IPS DF 6.9 (cell line): Measurements from ENCODE around the gene ARPC3.
"Not testable (repeated sequence)": the region's sequence is repeated elsewhere in the genome, so short reads cannot be mapped to it uniquely, and the experiment has no call there.

ENCODE experiments used
- DNase-seq: peaks from one replicate; pipeline ENCODE4 v3.0.0-alpha.2; 2013; ENCODE audit warnings: low read depth, low spot score
- H3K27ac ChIP-seq: one replicate; pipeline ENCODE4 v1.5.1; 2013; ENCODE audit warnings: low read length, control low read depth
- H3K27me3 ChIP-seq: 2 replicates; pipeline ENCODE4 v1.6.1; 2013; ENCODE audit warnings: mild to moderate bottlenecking, low read length; ENCODE audit not compliant: control insufficient read depth, insufficient read depth
- H3K36me3 ChIP-seq: 2 replicates; pipeline ENCODE4 v1.6.1; 2013; ENCODE audit warnings: low read length; ENCODE audit not compliant: control insufficient read depth, insufficient read depth
- H3K4me1 ChIP-seq: 2 replicates; pipeline ENCODE4 v1.6.1; 2013; ENCODE audit warnings: low read length; ENCODE audit not compliant: control insufficient read depth, insufficient read depth
- H3K4me3 ChIP-seq: 2 replicates; pipeline ENCODE4 v1.5.1; 2013; ENCODE audit warnings: mild to moderate bottlenecking, low read length
- H3K9me3 ChIP-seq: 2 replicates; pipeline ENCODE4 v1.6.1; 2013; ENCODE audit warnings: low read length, inconsistent platforms; ENCODE audit not compliant: control insufficient read depth, insufficient read depth
- WGBS: extraction: QIAGEN DNeasy Blood & Tissue Kit; methylation state at CpG from one replicate; pipeline ENCODE4 v1.1.7; 2013; ENCODE audit warnings: mixed read lengths, missing lambda C conversion rate; ENCODE audit not compliant: insufficient read length, insufficient coverage; 5-methylcytosine and 5-hydroxymethylcytosine counted together

The ARPC3 gene

DNA sequence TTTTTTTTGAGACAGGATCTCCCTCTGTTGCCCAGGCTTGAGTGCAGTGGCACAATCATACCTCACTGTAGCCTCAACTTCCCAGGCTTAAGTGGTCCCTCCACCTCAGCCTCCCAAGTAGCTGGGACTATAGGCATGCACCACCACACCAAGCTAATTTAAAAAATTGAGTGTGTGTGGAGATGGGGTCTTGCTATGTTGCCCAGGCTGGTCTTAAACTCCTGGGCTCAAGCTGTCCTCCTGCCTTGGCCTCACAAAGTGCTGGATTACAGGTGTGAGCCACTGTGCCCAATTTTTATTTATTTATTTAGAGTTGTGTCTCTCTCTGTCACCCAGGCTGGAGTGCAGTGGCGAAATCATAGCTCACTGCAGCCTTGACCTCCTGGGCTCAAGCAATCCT, 29.5 kb downstream of the ARPC3 start:
- no CpG with 5 or more reads among the region's 1 CpG for WGBS
- not testable (repeated sequence) for H3K27ac ChIP-seq, H3K9me3 ChIP-seq, H3K36me3 ChIP-seq, H3K27me3 ChIP-seq, H3K4me1 ChIP-seq, DNase-seq, H3K4me3 ChIP-seq

DNA sequence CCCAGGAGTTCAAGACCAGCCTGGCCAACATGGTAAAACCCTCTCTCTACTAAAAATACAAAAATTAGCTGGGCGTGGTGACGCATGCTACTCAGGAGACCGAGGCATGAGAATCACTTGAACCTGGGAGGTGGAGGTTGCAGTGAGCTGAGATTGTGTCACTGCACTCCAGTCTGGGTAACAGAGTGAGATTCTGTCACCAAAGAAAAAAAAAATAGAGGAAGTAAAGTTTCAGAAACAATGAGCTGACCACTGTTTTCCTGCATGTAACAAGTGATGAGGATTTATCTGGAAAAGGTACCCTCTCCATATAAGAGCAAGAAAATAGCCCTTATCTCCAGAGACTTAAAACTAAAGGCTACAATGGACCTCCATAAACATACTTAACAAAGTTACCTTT, 33.0 kb downstream of the ARPC3 start:
- not testable (repeated sequence) for H3K27ac ChIP-seq, H3K9me3 ChIP-seq, H3K4me1 ChIP-seq, H3K27me3 ChIP-seq, H3K4me3 ChIP-seq, DNase-seq, H3K36me3 ChIP-seq
- no CpG with 5 or more reads among the region's 3 CpGs for WGBS

DNA sequence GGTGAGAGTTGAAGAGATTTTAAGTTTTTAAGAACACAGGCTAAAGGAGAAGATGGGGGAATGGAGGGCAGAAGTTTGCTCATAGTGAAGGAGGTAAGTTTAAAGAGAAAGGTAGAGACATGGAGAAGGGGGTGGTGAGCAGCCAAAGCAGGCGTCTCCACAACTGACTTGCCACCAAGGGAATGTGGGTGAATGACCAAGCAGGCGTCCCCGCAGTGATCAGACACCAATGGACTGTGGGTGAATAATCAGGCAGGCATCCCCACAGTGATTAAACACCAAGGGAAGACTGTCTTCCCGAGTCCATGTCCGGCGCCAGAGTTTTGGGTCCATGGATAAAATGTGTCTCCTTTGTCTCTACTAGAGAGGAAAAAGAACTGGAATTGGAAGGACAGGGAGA, 40.1 kb downstream of the ARPC3 start:
- no CpG with 5 or more reads among the region's 6 CpGs for WGBS
- H3K4me1 ChIP-seq, DNase-seq, H3K9me3 ChIP-seq, H3K27ac ChIP-seq, H3K36me3 ChIP-seq, H3K4me3 ChIP-seq, H3K27me3 ChIP-seq: not testable (repeated sequence)

DNA sequence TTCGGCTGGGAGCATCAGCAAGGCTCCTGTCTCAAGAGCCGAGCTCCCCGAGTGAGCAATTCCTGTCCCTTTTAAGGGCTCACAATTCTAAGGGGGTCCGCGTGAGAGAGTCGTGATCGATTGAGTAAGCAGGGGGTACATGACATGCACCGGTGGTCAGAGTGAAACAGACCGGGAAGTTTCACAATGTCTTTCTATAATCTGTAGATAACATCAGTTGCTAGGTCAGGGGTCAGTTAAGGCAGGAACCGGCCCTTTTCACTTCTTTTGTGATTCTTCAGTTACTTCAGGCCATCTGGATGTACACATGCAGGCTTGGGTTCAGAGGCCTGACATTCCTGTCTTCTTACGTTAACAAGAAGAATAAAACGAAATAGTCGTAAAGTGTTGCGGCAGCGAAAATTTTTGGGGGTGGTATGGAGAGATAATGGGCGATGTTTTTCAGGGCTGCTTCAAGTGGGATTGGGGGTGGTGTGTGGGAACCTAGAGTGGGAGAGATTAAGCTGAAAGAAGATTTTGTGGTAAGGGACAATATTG, 44.9 kb downstream of the ARPC3 start:
- H3K4me3 ChIP-seq, H3K27me3 ChIP-seq, H3K9me3 ChIP-seq, H3K36me3 ChIP-seq, DNase-seq, H3K4me1 ChIP-seq, H3K27ac ChIP-seq: not testable (repeated sequence)
- 100% methylated on average over 5 of the region's 16 CpGs for WGBS

DNA sequence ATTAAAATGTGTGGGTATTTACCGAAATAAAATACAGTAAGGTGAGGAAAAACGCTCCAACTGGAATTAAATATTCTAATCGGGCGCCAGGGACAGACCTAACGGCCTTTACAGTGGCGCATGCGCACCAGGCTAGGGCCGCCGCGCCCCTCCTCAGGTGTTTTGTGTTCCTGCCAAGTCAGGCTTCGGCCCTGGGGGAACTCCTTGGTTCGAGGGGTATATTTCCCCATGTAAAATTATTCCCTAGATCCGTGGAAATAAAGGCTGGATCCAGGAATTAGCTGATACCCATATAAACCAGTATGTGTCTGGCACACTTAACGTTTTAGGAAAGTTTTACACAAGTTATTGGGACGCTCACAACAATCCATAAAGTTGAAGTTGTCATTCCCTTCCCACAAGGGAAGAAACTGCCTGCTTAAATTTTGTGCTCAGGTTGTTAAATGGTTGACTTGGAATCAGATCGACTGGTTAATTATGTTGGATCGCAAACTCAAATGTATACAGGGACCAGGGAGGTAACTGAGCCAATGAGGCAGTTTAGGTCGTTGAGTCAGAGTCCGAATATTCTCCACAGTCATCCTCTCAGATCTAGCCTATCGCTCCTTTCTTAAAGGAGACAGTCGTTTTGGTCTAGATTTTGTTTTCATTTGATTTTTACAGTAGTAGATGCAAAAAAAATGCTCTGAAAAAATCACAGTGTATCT, 46.0 kb downstream of the ARPC3 start:
- no CpG with 5 or more reads among the region's 21 CpGs for WGBS
- Histone ChIP-seq H3K36me3 (no peaks in the 10 kb centered on the region; the same call in 1 of the 2 replicates), H3K27me3 (no peaks in the 10 kb centered on the region), H3K4me1 (no peaks in the 10 kb centered on the region; the same call in 1 of the 2 replicates), H3K4me3 (peak overlapping the region; percentile 99; the same call in 1 of the 2 replicates), H3K9me3 (no peaks in the 10 kb centered on the region), H3K27ac (no peak overlapping the region)
- peak; percentile 60 for DNase-seq

DNA sequence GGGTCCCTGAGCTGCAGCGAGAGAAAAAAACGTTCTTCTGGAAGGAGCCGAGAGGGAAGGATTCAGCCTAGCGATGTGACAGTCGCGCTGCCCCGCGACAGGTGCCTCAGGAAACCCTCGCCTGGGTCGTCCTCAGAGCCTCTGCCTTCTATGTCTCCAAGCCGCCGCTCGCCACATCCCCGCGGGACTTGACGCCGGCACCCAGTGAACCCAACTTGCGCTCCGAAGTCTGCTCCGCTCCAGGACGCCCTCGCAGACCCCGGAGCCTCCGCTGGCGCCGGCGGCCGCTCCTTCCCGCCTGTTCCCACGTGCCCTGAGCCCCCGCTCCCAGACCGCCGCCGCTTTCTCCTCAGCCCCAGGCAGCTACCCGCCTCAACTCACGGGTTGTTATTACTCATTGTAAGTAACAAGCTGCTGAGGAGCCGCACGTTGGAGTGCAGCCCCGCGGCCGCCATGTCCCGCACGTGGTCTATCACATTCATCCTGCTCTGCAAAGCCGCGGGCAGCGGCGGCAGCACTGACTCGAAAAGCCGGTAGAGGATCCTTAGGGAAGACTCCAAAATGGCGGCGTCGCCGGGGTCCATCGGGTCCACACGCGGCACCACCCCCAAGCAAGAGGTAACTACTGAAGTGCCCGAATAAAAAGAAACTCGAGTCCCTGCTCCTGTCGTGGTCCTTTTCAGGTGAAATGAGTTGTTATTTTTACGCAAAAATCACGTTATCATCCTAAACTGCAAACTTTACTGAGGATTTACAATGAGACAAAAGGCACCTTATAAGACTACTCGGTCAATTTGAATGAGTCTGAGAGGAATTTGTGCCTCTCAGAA, 46.8 kb downstream of the ARPC3 start, which contains the start of gene ANAPC7:
Gene ANAPC7 (minus strand): TSS at position 563 of the 830 bp plus-strand sequence. CDS start 81 bp downstream, at position 482.
- Histone ChIP-seq H3K27ac (no peak within 1 kb of the TSS), H3K36me3 (no peaks in the 10 kb centered on the region; the same call in 1 of the 2 replicates), H3K4me1 (no peaks in the 10 kb centered on the region; the same call in 1 of the 2 replicates), H3K9me3 (no peaks in the 10 kb centered on the region), H3K4me3 (peak within 1 kb of the TSS; percentile 99), H3K27me3 (no peaks in the 10 kb centered on the region)
- DNase-seq, result peak; percentile 64
- no CpG with 5 or more reads among the region's 62 CpGs for WGBS
